GM21447 (cell line): ENCODE measurements around the gene DCTN3.

Source experiments
- ATAC-seq: cut with Tn5 transposase; IDR thresholded peaks from one replicate; pipeline ENCODE4 v1.9.1; 2021; ENCODE audit not compliant: unreplicated experiment

The DCTN3 gene

DNA sequence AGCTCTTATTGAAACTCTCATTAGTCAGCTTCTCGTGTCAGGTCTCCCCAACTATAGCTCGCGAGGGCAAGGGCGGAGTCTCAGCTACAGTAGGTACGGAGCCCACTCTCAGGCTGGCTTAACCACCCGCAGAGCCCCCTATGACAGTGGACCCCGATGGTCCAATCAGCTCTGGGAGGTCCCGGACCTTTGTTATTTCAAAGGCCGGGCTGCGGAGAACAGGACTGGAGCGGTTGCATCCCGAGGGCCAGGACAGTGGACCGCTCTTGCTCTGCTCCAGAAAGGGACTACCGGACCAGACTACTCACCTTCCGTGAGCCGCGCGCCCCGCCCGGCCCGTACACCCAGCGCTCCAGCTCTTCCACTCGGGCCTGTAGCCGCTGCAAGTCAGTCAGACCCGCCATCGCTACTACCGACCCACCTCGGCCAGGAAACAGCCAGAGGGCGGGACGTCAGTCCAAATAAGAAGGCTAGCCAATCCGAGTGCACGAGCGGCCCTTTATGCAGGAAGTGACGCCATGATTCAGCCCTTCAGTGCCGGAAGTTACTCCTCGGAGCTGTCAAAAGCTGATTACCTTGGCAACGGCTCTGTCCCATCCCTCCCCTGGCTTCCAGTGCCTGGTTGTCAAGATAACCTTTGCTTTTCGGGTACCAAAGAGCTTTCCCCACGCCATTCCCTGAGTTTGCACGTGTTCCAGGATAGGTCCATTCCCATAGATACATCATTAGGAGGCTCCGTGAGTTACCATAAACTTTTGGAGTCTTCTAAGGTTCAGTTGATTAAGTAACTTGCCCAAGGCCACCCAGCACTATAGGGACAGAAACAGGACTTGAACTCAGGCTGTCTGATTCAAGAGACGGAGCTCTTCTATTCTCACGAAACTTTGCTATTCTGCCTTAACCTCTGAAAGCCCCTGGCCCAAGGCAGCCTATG is at the start of gene DCTN3:
TSS of gene DCTN3 (minus strand) at position 435 of the 934 bp plus-strand sequence. CDS start at position 404, 31 bp downstream.
- peak; percentile 99 for ATAC-seq

DNA sequence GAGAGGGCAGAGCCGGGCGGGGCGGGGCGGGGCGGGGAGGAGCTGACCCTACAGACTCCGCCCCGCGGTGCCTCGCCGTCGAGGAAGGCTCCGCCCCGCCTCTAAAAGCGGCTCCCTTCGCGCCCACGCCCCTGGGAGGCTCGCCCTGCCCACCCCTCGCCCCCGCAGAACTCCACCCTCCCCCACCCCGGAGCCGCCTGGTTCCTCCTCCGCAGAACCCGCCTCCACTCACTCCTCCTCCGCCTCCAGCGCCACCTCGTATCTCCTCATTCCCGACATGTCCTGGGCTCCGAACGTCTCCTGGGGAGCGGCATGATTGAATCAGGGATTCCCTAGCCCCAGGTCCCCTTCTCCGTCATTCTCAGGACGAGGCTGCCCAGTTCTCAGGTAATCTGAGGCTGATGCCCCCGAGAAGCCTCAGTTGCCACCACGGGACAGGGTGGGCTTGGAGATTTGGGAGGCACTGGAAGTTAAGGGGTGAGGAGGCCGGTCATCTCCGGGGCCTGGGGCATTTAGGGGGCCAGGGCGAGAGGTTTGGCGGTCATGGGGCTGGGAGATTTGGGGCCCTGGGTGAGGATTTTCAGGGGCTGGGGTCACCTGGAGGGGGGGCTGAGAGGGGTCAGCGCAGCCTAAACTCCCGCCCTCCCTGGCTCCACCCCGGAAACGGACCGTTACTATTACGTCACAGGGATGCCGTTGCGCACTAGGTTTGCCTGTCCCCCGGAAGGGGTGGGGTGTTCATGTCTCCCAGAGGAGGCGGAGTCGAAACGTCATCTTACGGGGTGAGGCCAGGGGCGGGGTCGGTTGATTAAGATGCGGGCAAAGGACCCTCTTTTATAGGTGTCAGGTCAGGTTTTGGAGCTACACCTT is 45.3 kb upstream of the DCTN3 start:
- peak; percentile 68 for ATAC-seq

DNA sequence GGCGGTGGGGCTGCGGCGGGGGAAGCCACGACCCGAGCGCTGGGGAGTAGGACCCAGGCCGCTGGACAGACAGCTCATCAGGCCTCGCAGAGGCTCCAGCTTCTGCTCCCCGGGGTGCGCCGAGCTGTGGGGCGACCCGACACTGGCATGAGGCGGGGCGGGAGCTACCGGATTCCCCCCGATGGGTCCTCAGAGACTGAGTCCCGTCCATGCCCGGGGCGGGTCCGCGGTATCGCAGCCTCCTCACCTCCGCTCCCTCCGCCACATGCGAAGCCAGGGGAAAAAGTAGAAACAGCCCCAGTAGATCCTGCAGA is 44.7 kb upstream of the DCTN3 start:
- peak; percentile 14 for ATAC-seq

DNA sequence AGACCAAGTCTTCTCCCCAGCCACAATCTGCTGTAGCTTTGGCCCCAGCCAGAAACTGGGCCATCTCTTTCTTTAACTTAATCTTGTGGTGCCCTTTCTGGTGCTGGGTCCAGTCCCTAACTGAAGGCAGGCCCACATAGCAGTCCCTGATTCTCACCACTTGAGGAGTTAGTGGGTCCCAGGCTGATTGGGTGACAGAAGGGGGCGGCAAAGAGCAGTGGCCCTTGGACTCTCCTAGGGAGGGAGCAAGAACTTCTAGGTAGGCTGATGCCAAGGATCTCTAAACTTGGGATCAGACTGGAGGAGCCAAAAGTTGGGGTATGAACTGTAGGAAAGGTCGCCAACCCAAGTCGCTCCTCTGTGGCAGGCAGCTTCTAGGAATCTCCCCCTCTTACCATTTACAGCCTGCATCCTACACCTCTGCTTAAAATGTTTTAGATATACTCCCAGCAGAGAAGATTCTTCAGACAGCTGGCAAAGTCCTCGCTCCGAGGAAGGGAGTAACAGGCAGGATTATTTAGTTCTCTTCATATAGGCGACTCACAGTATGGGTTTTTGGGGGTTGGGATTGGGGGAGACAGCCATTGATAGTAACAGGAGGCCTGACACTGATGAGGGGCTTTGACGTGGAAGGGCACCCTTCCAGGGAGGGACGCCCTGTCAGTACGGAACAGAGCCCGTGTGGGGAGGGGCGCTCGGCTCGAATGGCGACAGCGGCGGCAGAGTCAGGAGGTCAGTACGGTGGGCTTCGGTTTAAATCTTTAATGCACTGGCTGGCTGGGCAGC is 44.2 kb upstream of the DCTN3 start:
- peak; percentile 56 for ATAC-seq

DNA sequence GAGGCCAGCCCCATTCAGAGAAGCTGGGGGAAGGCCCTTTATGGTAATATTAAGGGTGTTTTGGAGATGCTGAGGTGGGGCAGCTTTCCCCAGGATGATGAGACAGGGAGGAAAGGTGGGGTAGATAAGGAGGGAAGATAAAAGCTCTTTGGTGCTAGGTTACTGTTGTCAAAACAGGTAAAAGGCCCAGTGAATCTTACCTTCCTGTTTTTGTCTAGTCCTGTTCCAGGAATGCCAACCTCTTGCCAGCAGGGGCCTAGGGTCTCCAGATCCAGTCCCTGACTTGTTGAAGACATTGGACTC is 43.0 kb upstream of the DCTN3 start:
- ATAC-seq: no peak

DNA sequence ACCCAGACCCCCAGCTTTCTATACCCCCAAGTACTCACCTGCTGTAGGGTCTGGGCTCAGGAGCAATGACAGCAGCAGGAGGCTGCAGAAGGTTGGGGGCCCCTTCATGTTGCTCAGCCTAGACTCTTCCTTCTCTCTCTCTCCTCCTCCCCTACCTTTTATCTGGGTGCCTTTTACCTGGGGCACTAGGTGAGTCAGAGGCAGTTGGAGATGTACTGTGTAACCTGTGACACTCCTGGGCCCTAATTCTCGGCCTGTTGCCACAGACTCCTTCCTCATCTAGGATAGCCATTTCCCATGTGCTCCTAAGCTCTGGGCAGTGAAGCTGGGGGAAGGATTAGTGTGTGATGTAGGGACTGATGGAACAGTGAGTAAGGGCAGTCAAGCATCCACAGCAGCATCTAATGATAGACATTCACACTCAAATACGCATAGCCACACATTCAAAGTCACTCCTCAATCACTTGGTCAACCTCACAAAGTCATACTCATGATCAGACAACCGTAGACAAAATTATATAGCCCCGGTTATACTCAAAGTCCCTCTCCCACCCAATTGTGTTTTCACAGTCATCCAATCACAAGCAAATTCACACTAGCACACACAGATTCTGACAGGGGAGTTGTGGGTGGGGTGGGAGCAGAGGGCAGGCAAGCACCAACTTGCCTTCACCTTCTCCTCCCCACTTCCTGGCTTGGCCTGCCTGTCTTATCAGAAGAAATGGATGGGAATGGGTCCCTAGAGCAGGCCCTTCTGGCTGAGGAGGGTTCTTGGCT is 42.4 kb upstream of the DCTN3 start, which contains the start of gene CCL27:
TSS of gene CCL27 (minus strand) at position 132 of the 777 bp plus-strand sequence. CDS start at position 108, 24 bp downstream.
- ATAC-seq: no peak

DNA sequence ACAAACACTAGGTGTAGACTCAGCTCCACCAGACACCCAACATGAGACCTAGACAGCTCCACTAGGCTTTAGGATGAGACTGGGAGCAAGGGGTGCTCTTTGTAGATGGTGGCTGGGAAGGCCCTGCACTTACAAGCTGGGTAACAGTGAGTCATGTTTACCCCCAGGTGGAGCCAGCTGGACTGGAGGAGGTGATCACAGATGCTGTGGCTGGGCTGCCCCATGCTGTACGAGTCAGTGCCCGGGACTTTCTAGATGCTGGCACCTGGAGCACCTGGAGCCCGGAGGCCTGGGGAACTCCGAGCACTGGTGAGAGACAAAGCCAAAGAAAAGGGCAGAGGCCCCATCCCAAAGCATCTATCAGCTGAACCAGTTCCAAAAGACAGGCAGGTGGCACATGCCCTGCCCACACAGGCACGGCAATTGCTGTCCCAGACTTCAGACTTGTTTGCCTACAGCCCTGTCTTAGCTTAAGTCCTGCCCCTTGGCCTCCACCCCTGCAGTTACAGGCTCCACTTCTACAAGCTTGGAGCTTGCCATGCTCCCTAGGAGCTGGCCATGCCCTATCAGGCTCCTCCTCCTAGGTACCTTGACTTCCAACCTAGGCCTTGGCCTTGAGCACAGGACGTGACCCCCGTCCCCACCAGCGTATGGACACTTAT is 39.4 kb upstream of the DCTN3 start:
- no peak for ATAC-seq

DNA sequence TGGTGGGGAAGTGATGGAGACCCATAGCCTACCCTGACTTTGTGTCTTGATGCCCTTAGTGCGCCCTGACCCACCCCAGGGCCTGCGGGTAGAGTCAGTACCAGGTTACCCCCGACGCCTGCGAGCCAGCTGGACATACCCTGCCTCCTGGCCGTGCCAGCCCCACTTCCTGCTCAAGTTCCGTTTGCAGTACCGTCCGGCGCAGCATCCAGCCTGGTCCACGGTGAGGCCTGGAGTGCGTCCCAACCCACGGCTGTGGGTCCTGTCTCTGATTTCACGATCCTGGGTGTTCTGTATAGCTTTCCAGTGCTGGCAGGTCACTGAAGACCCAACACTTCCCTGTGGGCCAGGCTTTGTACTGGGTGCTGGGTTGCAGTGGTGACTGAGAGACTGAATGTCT is 38.2 kb upstream of the DCTN3 start:
- no peak for ATAC-seq

DNA sequence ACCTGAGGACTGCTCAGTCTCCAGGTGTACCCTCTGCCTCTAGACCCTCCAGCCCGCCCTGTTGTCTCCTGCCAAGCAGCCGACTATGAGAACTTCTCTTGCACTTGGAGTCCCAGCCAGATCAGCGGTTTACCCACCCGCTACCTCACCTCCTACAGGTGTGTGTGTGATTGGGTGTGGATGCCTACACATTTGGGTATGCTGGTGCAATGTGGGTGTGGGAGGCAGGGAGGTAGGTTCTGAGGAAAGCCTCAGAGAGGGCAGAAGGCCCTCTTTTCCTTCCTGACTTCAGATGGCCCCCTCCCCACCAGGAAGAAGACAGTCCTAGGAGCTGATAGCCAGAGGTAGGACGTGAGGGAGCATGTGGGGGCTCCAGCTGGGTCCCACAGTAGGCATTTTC is 36.7 kb upstream of the DCTN3 start:
- ATAC-seq: no peak

DNA sequence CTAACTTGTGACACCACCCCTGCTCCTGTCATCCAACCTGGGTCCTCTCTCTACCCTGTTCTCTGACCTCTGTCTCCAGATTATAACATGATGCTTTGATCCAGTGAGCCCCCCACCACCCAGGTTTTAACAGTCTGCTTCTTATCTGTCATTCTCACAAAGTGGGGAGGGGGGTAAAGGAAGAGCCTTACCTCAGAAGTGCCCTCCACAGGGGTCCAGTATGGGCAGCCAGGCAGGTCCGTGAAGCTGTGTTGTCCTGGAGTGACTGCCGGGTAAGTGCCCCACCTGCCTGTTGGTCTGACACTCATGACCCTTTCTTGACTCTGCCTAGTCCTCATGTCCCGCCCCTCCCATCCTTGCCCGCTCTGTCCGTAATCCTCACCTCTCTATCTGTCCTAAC is 35.1 kb upstream of the DCTN3 start:
- ATAC-seq: no peak

DNA sequence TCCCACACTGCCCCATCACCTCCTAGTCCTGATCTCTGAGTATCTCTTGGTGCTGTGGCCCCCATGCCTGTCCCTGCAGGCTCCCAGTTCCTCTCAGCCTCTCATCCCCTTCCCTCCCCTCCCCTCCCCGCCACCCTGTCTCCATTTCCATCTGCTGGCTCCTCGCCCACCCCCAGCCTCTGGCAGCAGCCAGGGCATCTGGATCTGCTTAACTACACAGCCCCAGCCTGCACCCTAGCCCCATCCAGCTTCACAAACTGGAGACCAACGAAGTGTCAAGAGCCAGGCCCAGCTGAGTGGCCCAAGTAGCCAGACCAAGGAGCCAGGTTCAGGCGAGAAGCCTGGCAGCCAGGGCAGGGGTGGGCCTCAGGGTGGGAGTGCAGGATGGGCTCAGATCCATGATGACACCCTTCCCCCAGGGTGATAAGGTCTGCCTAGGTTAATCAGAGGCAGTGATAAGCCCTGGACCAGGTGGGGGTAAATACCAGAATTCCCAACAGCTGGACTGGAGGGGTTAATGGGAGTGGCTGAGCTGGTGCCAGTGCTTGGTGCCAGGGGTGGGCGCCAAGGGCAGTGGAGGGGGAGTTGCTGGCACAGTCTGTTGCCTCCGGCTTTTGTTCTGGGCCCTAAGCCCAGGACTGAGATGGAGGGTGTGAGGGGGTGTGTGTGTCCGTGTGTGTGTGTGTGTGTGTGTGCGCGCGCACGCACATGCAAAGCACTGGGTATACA is 34.2 kb upstream of the DCTN3 start:
- no peak for ATAC-seq

DNA sequence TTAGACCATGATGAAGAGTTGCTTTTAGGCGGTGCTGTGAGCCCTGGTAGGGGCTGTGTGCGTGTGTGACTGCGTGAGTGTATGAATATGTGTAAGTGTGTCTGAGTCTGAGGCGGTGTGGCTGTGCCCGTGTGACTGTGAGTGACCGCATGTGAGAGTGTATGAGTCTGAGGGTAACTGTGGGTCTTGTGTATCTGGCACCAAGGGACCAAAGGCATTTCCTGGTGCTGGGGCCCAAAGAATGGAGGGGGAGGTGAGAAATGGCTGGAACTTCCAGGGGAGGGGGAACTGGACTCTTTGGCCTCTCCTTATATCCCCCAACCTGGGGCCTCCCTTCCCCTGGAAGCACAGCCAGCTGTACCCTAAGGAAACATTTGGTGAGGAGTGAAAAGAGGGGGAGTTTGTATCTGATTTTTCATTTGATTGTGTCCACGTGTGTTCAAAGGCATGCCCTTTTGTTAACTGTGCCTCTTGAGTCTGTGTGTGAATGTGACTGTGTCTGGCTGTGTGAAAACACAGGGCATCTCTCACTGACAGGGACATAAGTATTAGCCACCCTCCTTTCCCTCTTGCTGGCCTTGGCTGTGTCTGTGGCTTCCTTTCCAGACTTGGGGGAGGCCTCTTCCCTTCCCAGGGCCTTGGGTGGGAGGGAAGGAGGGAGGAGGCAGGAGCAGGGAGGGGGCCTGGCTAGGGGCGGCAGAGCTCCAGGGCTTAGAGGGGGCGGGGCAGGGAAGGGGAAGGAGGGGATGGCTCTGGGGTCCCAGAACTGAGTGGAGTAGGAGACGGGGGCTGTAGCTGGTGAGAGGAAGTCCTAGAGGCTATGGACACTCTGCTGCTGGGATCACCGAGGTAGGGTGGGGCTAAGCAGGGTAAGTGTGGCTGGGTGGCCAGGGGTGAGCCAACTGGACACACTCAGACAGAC is 33.1 kb upstream of the DCTN3 start:
- ATAC-seq: no peak

DNA sequence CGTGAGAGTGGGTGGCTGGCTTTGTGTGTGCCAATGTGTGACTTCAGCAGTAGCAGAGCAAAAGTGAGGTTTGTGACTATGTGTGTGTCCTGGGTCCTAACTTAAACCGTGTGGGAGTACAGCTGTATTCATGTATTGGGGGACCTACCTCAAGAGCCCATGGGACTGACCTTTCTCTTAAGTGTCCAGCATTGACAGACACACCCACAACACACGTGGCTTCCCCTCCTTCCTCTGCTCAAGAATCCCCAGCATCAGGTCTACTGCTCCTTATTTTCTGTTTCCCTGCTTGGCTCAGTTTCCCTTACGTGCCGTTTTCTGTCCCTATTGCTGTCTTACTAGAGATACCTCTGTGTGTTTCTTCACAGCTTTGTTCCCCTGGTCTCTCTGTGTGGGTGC is 32.3 kb upstream of the DCTN3 start:
- no peak for ATAC-seq

DNA sequence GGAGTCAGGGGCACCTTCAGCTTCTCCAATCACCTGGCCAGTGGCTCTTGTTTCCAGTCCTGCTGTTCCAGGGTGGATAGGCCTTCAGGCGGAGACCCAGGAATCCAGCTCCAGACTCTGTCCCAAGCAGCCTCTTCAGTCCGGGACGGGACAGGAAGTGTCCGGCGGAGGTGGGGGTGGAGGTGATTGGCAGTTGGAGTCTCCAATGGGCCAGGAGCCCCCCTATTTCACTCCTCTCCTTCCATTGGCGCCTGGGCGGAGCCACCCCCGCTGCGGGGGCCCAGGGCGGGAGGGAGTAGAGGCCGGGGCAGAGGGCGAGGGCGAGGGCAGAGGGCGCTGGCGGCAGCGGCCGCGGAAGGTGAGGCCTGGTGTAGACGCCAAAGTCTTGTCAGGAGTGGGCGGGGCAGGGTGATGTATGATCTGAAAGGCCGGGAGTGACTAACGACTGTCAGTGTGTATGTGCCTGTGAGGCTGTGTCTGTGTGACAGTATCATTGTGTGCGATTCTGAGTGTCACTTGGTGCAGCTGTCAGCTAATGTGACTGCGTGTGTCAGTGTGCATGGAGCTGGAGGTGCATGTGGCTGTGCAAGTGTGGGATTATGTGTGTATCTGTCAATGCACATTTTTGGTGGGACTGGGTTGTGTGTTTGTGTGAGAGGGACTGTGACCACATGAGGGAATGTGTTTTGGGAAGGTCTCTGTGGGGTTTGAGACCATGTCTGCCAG is 31.7 kb upstream of the DCTN3 start, which contains the start of gene IL11RA:
TSS of gene IL11RA (plus strand) at position 310 of the 726 bp plus-strand sequence. CDS start 3,033 bp downstream, outside the sequence.
- ATAC-seq: no peak

DNA sequence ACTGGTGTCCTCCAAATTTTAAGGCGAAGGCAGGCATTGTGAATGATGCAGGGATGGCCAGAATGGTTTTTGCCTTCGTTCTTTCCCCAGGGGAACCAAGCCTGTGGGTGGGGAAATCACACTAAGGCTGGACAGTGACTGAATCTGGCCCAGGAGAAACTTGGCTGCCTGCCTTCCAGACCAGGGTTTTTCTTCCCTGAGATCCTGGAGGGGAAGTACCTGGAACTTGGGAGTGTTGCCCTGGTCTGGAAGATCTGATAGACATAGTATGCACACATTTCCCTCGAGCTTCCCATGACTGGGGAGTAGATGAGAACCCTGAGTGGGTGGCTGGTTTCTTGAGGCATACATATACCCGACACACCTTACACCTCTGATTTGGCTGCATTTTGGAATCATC is 31.0 kb upstream of the DCTN3 start:
- no peak for ATAC-seq

DNA sequence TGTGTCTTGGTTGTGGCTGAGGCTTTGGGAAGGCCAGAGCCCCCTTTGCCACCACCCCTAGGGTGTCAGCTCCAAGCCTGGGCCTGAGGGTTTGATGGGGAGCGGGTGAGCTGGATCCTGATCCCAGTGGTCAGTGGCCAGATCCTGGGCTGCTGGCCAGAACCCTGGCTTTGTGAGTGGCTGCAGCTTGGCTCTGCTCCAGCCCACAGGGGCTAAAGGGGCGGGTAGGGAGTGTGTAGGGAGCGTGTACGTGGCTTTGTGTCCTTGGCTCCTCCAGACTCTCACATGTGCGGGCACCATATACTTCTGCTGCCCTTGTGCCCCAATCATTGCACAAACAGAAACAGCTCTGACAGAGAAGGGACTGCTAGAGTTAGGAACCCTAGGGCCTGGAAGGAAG is 30.5 kb upstream of the DCTN3 start:
- ATAC-seq: no peak

DNA sequence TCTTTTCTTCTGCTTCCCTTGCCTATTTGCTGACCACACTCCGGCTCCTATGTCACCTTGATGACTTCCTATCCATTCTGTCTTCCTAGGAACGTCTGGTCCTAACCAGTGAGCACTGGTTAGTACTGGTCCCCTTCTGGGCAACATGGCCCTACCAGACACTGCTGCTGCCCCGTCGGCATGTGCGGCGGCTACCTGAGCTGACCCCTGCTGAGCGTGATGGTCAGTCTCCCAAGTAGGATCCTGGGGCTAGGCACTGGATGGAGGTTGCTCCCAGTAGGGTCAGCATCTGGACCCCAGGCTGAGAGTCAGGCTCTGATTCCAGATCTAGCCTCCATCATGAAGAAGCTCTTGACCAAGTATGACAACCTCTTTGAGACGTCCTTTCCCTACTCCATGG is 28.4 kb upstream of the DCTN3 start:
- ATAC-seq: no peak

DNA sequence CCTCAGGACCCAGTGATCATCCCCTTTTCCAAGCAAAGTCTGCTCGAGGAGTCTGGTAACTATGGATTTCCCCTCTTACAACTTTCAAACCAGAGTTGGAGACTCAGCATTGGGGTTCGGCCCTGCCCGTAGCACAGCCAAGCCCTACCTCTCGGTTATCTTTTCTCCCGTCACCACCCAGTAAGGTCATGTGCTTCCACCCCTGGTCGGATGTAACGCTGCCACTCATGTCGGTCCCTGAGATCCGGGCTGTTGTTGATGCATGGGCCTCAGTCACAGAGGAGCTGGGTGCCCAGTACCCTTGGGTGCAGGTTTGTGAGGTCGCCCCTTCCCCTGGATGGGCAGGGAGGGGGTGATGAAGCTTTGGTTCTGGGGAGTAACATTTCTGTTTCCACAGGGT is 27.4 kb upstream of the DCTN3 start:
- no peak for ATAC-seq
